Astrocyte of the cerebellum (primary cell): ENCODE data around the gene NOTCH4.

Source experiments
- DNase-seq: peaks from one replicate; pipeline ENCODE4 v3.0.0-alpha.2; 2011; ENCODE audit warnings: low read depth
- H3K4me3 ChIP-seq: 2 replicates; pipeline ENCODE4 v1.5.1; 2011; ENCODE audit warnings: mild to moderate bottlenecking, low read depth, low read length, moderate library complexity
- in situ Hi-C: cut with HindIII; loops from 2 replicates; pipeline ENCODE4 v1.10.0; 2017; ENCODE audit warnings: low sequenced_read_pairs
- TF ChIP-seq, protein P1 (sequence below): IDR thresholded peaks from 2 replicates; pipeline ENCODE4 v1.5.1; 2012; ENCODE audit warnings: low read length, low read depth, moderate library complexity, mild to moderate bottlenecking; ENCODE audit errors: missing control alignments

Gene NOTCH4

DNA sequence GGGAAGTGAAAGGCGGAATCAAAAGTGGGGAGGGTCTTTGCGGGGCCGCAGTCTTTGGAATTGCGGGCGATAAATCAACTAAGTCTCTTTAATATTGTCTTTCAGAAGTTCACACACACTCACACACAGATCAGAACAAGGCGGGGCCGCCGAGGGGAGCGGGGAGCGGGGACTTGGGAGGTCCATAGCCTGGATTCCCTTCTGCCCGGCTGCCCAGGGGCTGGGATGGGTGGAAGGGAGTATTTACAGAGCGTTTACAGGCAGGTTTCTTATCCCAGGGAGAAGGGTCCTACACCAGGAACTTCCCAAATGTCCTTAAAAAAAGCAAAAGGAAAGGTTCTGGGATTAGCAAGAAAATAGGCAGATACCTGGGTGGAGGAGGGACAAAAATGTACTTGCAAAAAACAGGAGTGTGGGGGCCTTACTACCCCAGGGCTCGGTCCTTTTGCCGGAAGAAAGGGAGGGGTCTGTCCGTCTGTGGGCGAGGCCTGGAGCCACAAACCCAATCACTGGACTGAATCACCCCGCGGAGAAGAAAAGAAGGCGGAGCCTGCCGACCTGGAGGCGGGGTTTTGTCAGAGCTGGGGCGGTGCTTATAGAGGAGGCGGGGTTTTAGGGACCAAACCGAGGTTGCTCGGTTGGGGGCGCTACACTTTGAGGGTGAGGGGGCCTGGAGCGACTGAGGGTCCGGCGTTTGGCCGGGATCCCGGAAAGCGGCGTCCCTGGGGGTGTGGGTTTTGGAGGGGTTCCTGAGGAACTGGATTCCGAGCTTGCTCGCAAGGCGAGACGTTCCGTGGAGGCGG is 75.4 kb downstream of the NOTCH4 start:
- peak overlapping the region; percentile 14 for H3K4me3 ChIP-seq
- TF ChIP-seq, protein P1, sequence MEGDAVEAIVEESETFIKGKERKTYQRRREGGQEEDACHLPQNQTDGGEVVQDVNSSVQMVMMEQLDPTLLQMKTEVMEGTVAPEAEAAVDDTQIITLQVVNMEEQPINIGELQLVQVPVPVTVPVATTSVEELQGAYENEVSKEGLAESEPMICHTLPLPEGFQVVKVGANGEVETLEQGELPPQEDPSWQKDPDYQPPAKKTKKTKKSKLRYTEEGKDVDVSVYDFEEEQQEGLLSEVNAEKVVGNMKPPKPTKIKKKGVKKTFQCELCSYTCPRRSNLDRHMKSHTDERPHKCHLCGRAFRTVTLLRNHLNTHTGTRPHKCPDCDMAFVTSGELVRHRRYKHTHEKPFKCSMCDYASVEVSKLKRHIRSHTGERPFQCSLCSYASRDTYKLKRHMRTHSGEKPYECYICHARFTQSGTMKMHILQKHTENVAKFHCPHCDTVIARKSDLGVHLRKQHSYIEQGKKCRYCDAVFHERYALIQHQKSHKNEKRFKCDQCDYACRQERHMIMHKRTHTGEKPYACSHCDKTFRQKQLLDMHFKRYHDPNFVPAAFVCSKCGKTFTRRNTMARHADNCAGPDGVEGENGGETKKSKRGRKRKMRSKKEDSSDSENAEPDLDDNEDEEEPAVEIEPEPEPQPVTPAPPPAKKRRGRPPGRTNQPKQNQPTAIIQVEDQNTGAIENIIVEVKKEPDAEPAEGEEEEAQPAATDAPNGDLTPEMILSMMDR, result no peak
- in situ Hi-C loops, result no loop called here
- no peak for DNase-seq

DNA sequence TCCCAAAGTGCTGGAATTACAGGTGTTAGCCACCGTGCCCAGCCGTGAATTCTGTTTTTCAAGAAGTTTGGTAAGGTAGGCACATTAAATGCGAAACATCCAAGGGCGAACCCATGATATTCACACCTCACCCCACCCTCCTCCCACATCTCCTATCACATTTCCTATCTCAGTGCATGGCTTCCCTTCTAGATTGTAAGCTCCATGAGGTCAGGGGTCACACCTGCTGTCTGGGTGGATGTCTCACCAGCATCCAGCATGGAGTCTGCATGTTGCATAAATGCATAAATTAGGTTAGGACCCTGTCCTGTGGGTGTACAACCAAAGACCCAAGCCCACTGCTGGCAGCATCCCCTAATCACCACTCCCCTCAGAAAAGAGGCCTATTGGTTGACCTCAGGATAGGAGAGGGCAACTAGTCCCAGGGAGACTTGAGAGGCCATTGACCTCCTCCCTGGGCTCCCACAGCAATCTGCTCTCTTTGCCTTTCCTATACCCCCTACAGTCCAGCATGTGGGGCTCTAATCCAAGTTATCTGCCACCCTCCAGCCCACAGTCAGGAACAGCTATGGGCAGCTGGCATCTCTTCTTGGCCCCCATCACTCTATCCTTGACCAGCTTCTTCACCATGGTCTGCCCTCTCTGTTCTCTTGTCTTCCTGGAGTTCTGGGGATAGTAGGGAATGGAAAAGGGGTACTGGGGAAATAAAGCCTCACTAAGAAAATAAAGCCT is 76.3 kb downstream of the NOTCH4 start:
- DNase-seq, result no peak
- no peak overlapping the region for H3K4me3 ChIP-seq
- TF ChIP-seq, protein P1, result no peak
- in situ Hi-C loops, result no loop called here

DNA sequence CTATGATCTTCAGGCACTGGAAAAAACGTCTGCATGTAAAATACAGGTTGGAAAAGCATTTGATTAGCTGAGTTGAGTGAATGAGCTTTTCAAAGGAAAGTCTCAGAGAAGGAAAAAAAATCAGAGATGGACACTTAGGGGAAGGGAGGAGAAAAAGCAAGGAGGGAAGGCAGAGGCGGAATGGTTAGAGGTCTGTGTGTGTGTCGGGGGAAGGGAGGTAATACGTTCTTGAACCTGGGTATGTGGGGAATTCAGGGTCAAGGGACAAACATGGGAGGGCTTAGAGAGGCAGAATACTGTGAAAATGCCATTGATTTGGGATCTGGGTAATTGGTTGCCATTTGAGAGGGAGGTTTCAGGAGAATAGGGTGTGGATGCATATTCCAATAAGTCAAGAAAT is 77.2 kb downstream of the NOTCH4 start:
- TF ChIP-seq, protein P1, result no peak
- no peak for DNase-seq
- in situ Hi-C loops, result no loop called here
- H3K4me3 ChIP-seq, result no peak overlapping the region

DNA sequence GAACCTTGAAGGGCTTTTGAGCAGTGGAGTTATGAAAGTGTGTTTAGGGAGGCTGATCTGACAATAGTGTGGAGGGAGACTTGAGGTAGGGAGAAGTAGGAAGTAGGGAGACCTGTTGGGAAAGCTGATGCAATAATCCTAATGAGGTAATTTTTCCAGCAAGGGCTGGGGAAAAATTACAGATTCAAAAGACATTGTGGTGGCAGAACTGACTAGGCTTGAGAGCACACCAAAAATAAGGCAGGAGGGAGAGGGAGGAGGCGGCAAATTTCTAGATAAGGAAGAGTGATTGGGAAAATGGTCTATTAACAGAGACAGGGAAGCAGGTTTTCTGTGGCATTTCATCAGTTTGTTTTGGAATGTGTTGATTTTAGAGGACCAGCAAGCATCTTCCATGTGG is 77.6 kb downstream of the NOTCH4 start:
- no peak for DNase-seq
- TF ChIP-seq, protein P1, result no peak
- in situ Hi-C loops, result no loop called here
- H3K4me3 ChIP-seq, result no peak overlapping the region
